K562 (cell line): ENCODE data around the gene TCF12. TPM values are rescaled to one million over a fixed set of nuclear protein-coding genes. Genes with fewer than 3 reads are reported as not detected.
A peak's percentile ranks its signal among the peaks of the same experiment; 100 is the strongest.

ENCODE experiments used
- AFF1 ChIP-seq, 2 experiments: fragments of 450-650 bp; IDR thresholded peaks; 2 replicates each; pipeline ENCODE4 v1.6.1; 2018; ENCODE audit warnings: mild to moderate bottlenecking in 2 of 2, low read depth in 1 of 2; ENCODE audit not compliant: partially characterized antibody in 2 of 2
- ARID3A ChIP-seq: IDR thresholded peaks from 2 replicates; pipeline ENCODE4 v1.6.1; 2012; ENCODE audit warnings: low read depth, low read length, improper control_type of control experiment, borderline replicate concordance
- ARNT ChIP-seq, 2 experiments: fragments of 450-650 bp; IDR thresholded peaks; 2 replicates each; pipeline ENCODE4 v1.6.1; 2016; ENCODE audit warnings: mild to moderate bottlenecking in 1 of 2
- CLOCK ChIP-seq: fragments of 250-450 bp; sonication (Bioruptor Pico); IDR thresholded peaks from 2 replicates; pipeline ENCODE4 v1.4.0; 2020; ENCODE audit warnings: mild to moderate bottlenecking, moderate library complexity, borderline replicate concordance
- EP400 ChIP-seq: fragments of 450-650 bp; IDR thresholded peaks from 2 replicates; pipeline ENCODE4 v1.6.1; 2017; ENCODE audit warnings: antibody characterized with exemption, mild to moderate bottlenecking, moderate library complexity
- HDAC1 ChIP-seq, 2 experiments: fragments of 450-650 bp; IDR thresholded peaks; 2 replicates each; pipeline ENCODE4 v1.6.1; 2016 to 2017; ENCODE audit warnings: inconsistent platforms in 1 of 2, mild to moderate bottlenecking in 1 of 2, moderate library complexity in 1 of 2
- HMBOX1 ChIP-seq: sonication (generic); IDR thresholded peaks from 2 replicates; pipeline ENCODE4 v1.6.1; 2016
- MED1 ChIP-seq: sonication (generic); formaldehyde crosslinking; IDR thresholded peaks from 2 replicates; pipeline ENCODE4 v1.8.1; 2023; ENCODE audit warnings: missing genetic modification reagents, borderline replicate concordance
- NCOA1 ChIP-seq: fragments of 450-650 bp; IDR thresholded peaks from 2 replicates; pipeline ENCODE4 v1.6.1; 2016; ENCODE audit warnings: low read depth
- RBM17 ChIP-seq: fragments of 200-400 bp; formaldehyde crosslinking; IDR thresholded peaks from 2 replicates; pipeline ENCODE4 v1.6.1; 2017; ENCODE audit warnings: low read depth, mild to moderate bottlenecking, low read length, borderline replicate concordance
- SRF ChIP-seq, 2 experiments: fragments of 250-450, 450-650 bp in 1 of 2; sonication (Bioruptor Pico) in 1 of 2; sonication (generic) in 1 of 2; formaldehyde crosslinking; IDR thresholded peaks; 2 replicates each; pipeline versions ENCODE4 v1.5.0 to v1.5.1; 2020 to 2022; ENCODE audit warnings: mild to moderate bottlenecking in 1 of 2, missing genetic modification reagents in 1 of 2
- TOE1 ChIP-seq, 2 experiments: fragments of 450-650 bp in 1 of 2; sonication (generic) in 1 of 2; formaldehyde crosslinking in 1 of 2; IDR thresholded peaks; 2 replicates each; pipeline versions ENCODE4 v1.7.1 to v1.8.0; 2016 to 2022; ENCODE audit warnings: borderline replicate concordance in 2 of 2, mild to moderate bottlenecking in 2 of 2, antibody characterized with exemption in 1 of 2, inconsistent platforms in 1 of 2, low read depth in 1 of 2, missing genetic modification reagents in 1 of 2, moderate library complexity in 1 of 2
- WHSC1 ChIP-seq: IDR thresholded peaks from one replicate; pipeline ENCODE4 v1.6.1; 2012; ENCODE audit warnings: low read length, control low read depth, inconsistent platforms
- YY1 ChIP-seq, 3 experiments: IDR thresholded peaks; 2 replicates each; pipeline ENCODE4 v1.6.1; 2011; ENCODE audit warnings: low read length in 2 of 3, mild to moderate bottlenecking in 2 of 3, moderate library complexity in 2 of 3, borderline replicate concordance in 1 of 3, control low read depth in 1 of 3, low read depth in 1 of 3; ENCODE audit not compliant: insufficient read depth in 3 of 3, insufficient replicate concordance in 2 of 3, control insufficient read depth in 1 of 3, insufficient read length in 1 of 3; ENCODE audit errors: extremely low read depth in 1 of 3
- ZNF217 ChIP-seq: sonication (generic); formaldehyde crosslinking; IDR thresholded peaks from 2 replicates; pipeline ENCODE4 v1.8.0; 2022; ENCODE audit warnings: mild to moderate bottlenecking, missing genetic modification reagents
- ZNF431 ChIP-seq: sonication (generic); formaldehyde crosslinking; IDR thresholded peaks from 2 replicates; pipeline ENCODE4 v1.8.0; 2022; ENCODE audit warnings: mild to moderate bottlenecking, missing genetic modification reagents
- polyA plus RNA-seq, 8 experiments: library from polyadenylated mRNA; depleted of rRNA in 4 of 8; stranded (reverse) in 5 of 8; unstranded in 3 of 8; fragments of >200 nt; fragmentation: Nextera tagmentation in 2 of 8; fragmentation: Illumina TruSeq in 1 of 8; extraction: Ambion mirVana in 2 of 8; extraction: Trizol in 1 of 8; gene quantifications; 2 replicates each; pipeline versions ENCODE4 v1.2.1 to v1.2.3, GENCODE V29; 2011 to 2014; ENCODE audit warnings: inconsistent platforms in 1 of 8, missing spikeins in 1 of 8
- total RNA-seq, 7 experiments: library from RNA; depleted of rRNA in 6 of 7; stranded (reverse); fragments of >200 nt in 6 of 7; fragmentation: Illumina TruSeq in 2 of 7; extraction: Trizol in 2 of 7; gene quantifications; 2 replicates each; pipeline versions ENCODE4 v1.2.1 to v1.2.3, GENCODE V29; 2011 to 2021; ENCODE audit warnings: low replicate concordance in 1 of 7

Gene TCF12
- total and polyA plus RNA-seq, 9 of the 15 experiments (the other 6 are each of a cell fraction or from before 2014, with no cell fraction given): 10.5 to 132 (median 52.9) TPM

DNA sequence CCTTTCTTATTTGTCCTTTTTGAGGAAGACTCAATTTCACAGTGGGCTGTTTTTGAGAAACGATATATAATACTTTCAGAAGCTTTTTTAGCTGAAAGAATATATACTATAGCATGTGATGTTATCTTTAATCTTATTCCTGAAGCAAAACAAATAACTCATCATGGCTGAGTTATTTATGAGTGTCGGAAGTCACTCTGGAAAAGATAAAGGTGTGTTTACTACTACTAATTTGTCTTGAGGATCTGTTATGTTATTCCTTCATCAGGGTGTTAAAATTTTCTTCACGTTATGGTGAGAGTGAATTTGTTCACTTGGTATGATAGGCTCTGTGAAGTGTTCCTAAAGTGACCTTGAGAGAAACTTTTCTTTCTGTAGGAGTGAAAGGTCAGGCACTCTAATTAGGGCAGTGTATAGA, 4.7 kb downstream of the TCF12 start (continued):
- TF ChIP-seq TOE1 (IDR thresholded peaks at IDR 0.05; ENCODE audit: borderline replicate concordance): no peak
- no peak for TF ChIP-seq TOE1 (CRISPR knock-in tag; IDR thresholded peaks at IDR 0.05; ENCODE audit: borderline replicate concordance, low read depth)
- TF ChIP-seq CLOCK (CRISPR knock-in tag): no peak
- no peak for TF ChIP-seq WHSC1
- no peak for TF ChIP-seq RBM17
- peak; percentile 48; the same call in 1 of the 2 replicates for TF ChIP-seq NCOA1
- TF ChIP-seq ARNT (IDR thresholded peaks at IDR 0.05): peak in 1 of 2 experiments; percentile 71; a peak in 1 of 4 replicates
- TF ChIP-seq YY1 (IDR thresholded peaks at IDR 0.05; ENCODE audit: borderline replicate concordance in 1 of 3, control insufficient read depth in 1 of 3, extremely low read depth in 1 of 3, insufficient read depth in 3 of 3, insufficient read length in 1 of 3, insufficient replicate concordance in 2 of 3, low read depth in 1 of 3, low read length in 2 of 3): no peak
- no peak for TF ChIP-seq SRF (CRISPR knock-in tag; IDR thresholded peaks at IDR 0.05)
- no peak for TF ChIP-seq MED1 (CRISPR knock-in tag)
- TF ChIP-seq AFF1 (IDR thresholded peaks at IDR 0.05; ENCODE audit: low read depth in 1 of 2, partially characterized antibody in 2 of 2): no peak
- TF ChIP-seq HDAC1 (IDR thresholded peaks at IDR 0.05): 0 out of 4 replicates have a peak, but pooled peaks of 1 of the 2 experiments have one; percentile 46
- peak; percentile 30; the same call in 1 of the 2 replicates for TF ChIP-seq EP400
- TF ChIP-seq ZNF431: no peak
- TF ChIP-seq ARID3A: peak; percentile 76; the same call in 1 of the 2 replicates
- no peak for TF ChIP-seq HMBOX1
- no peak for TF ChIP-seq ZNF217 (CRISPR knock-in tag)
